ENCODE results near the gene LMNTD2. TPM values are rescaled to one million over a fixed set of nuclear protein-coding genes. Genes with fewer than 3 reads are reported as not detected.

The LMNTD2 gene
- total and polyA plus RNA-seq, 2 of the 13 experiments (the other 11 are each of a cell fraction or from before 2014, with no cell fraction given), result 1.1 to 3.1 TPM

- TF ChIP-seq, protein P1, sequence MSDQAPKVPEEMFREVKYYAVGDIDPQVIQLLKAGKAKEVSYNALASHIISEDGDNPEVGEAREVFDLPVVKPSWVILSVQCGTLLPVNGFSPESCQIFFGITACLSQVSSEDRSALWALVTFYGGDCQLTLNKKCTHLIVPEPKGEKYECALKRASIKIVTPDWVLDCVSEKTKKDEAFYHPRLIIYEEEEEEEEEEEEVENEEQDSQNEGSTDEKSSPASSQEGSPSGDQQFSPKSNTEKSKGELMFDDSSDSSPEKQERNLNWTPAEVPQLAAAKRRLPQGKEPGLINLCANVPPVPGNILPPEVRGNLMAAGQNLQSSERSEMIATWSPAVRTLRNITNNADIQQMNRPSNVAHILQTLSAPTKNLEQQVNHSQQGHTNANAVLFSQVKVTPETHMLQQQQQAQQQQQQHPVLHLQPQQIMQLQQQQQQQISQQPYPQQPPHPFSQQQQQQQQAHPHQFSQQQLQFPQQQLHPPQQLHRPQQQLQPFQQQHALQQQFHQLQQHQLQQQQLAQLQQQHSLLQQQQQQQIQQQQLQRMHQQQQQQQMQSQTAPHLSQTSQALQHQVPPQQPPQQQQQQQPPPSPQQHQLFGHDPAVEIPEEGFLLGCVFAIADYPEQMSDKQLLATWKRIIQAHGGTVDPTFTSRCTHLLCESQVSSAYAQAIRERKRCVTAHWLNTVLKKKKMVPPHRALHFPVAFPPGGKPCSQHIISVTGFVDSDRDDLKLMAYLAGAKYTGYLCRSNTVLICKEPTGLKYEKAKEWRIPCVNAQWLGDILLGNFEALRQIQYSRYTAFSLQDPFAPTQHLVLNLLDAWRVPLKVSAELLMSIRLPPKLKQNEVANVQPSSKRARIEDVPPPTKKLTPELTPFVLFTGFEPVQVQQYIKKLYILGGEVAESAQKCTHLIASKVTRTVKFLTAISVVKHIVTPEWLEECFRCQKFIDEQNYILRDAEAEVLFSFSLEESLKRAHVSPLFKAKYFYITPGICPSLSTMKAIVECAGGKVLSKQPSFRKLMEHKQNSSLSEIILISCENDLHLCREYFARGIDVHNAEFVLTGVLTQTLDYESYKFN (CRISPR knock-in tag; conservative IDR thresholded peaks at IDR 0.05), result 0 out of 2 replicates have a peak, but pooled peaks have one; percentile 3
- peak; percentile 4; the same call in 1 of the 2 replicates for TF ChIP-seq FOXC1 (CRISPR knock-in tag; IDR thresholded peaks at IDR 0.05; ENCODE audit: borderline replicate concordance)
- TF ChIP-seq ZNF451 (CRISPR knock-in tag; IDR thresholded peaks at IDR 0.05), result no peak
- TF ChIP-seq MAFK (conservative IDR thresholded peaks at IDR 0.05 in 1 of 2, IDR thresholded peaks at IDR 0.05 in 1 of 2; ENCODE audit: low read length in 2 of 2), result peak; percentile 42 to 43; a peak in 2 of 4 replicates
- no peak for TF ChIP-seq HNF4A (CRISPR knock-in tag; IDR thresholded peaks at IDR 0.05)
These were observed 22.7 kb downstream of the LMNTD2 start (continued) for GRCh38 chr11:537622-538430.

DNA sequence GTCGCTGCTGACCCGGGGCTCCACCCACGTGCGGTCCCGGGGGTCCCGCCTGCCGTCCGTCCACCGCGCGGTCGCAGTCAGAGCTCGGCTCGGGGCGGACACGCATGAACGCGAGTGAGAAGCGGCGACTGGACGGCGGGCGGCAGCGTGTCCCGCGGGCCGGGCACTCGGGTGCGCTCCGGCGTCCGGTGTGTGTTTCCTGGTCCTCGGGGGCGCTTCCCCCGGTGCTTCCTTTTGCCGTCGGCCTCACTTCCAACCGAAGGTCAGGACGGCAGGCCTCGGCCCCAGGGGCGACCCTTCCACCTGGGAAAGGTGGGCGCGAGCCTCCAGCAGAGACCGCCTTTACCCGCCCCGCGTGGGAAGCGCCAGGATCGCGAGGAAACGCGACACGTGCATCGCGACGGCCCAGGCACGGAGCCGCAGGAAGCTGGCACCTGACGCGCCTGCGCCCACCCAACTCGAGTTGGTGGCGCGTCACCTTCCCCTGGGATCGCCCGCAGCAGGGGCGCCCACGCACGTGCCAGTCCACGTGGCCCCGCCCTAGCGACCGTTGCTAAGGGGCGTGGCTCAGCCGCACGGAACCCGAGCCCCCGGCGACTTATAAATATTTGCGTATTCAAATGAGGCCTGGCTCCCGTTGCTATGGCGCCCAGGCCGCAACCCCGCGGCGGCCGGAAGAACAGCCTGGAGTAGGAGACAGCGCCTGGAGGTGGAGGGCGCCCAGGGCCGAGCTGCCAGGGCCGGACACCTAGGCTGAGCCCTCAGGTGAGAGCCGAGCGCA lies 23.5 kb downstream of the LMNTD2 start, which contains the start of gene LRRC56:
Gene LRRC56 (plus strand): TSS at position 687 of the 781 bp plus-strand sequence. CDS start 3,158 bp downstream, outside the sequence.
- CTCF ChIA-PET (ENCODE audit: low intra/inter-chr PET ratio, low total read pairs), result no interaction called here
- no peak for FAIRE-seq
- H3K4me1 ChIP-seq (ENCODE audit: insufficient read depth, low read length), result peaks cover 59% of the 10 kb centered on the region
- peaks cover 5 to 20% of the 10 kb centered on the region in 2 experiments; a peak in 4 of 5 replicates for H3K27me3 ChIP-seq (ENCODE audit: control insufficient read depth in 1 of 2, insufficient read depth in 2 of 2, low read length in 2 of 2)
- ATAC-seq, result peak; percentile 63
- peak within 1 kb of the TSS; percentile 94 for H3K4me2 ChIP-seq (ENCODE audit: low read depth, low read length)
- peak within 1 kb of the TSS; percentile 14 to 93 (median 68); a peak in 3 of 6 replicates for H3K4me3 ChIP-seq (replicated peaks in 1 of 3; ENCODE audit: insufficient read depth in 1 of 3, low read depth in 2 of 3, low read length in 3 of 3)
- H3K27ac ChIP-seq (ENCODE audit: extremely low read length, insufficient read depth, low read length), result no peak within 1 kb of the TSS
- no peak within 1 kb of the TSS for H2AFZ ChIP-seq (ENCODE audit: low read length)
- WGBS (ENCODE audit: low lambda C conversion rate), result 77% methylated on average over 77 of the region's 93 CpGs
- H3K36me3 ChIP-seq (replicated peaks in 1 of 2; ENCODE audit: control insufficient read depth in 1 of 2, insufficient read depth in 2 of 2, low read length in 2 of 2), result peaks cover 10 to 16% of the 10 kb centered on the region in 2 experiments; a peak in 4 of 5 replicates
- intact Hi-C loops (cut with micrococcal nuclease; ENCODE audit: unreplicated experiment) (no loop called here), in situ Hi-C loops (cut with HindIII; ENCODE audit: extremely low pct_ligation_motif_present, low pct_unique_long_range_greater_than_20kb) (no loop called here)
- H3K79me2 ChIP-seq (ENCODE audit: insufficient read depth, low read length), result peaks cover 4% of the 10 kb centered on the region
- BruUV-seq (replicated peaks), result no TSS peak
- H3K9me3 ChIP-seq (ENCODE audit: low read length), result no peaks in the 10 kb centered on the region
- POLR2A ChIA-PET, result no interaction called here
- no peaks in the 10 kb centered on the region; the same call in 1 of the 2 replicates for H4K20me1 ChIP-seq (ENCODE audit: insufficient read depth, low read length)
- peak; percentile 81 for DNase-seq (ENCODE audit: low spot score)
- H3K9ac ChIP-seq (ENCODE audit: insufficient read depth, low read depth, low read length), result no peak within 1 kb of the TSS; the same call in 1 of the 2 replicates
- TF ChIP-seq ATM (IDR thresholded peaks at IDR 0.05; ENCODE audit: borderline replicate concordance) (no peak), ZNF253 (CRISPR knock-in tag; IDR thresholded peaks at IDR 0.05; ENCODE audit: borderline replicate concordance) (0 out of 2 replicates have a peak, but pooled peaks have one; percentile 50), ZBTB38 (CRISPR knock-in tag; IDR thresholded peaks at IDR 0.05) (peak; percentile 92), ZFP1 (CRISPR knock-in tag; IDR thresholded peaks at IDR 0.05) (peak; percentile 23; the same call in 1 of the 2 replicates), CREM (IDR thresholded peaks at IDR 0.05) (no peak), CREM (CRISPR knock-in tag; IDR thresholded peaks at IDR 0.05) (no peak), RFX5 (IDR thresholded peaks at IDR 0.05; ENCODE audit: low read depth, low read length) (no peak), GABPA (IDR thresholded peaks at IDR 0.05; ENCODE audit: low read depth, low read length) (no peak), GABPA (CRISPR knock-in tag; IDR thresholded peaks at IDR 0.05; ENCODE audit: low read depth) (peak; percentile 40; the same call in 1 of the 2 replicates)

All from HepG2 (cell line).